GM04504 (cell line): Measurements from ENCODE around the gene PPP1R27.

ENCODE experiments used
- DNase-seq: peaks from one replicate; pipeline ENCODE4 v3.0.0-alpha.2; 2012; ENCODE audit warnings: low read depth

The PPP1R27 gene

DNA sequence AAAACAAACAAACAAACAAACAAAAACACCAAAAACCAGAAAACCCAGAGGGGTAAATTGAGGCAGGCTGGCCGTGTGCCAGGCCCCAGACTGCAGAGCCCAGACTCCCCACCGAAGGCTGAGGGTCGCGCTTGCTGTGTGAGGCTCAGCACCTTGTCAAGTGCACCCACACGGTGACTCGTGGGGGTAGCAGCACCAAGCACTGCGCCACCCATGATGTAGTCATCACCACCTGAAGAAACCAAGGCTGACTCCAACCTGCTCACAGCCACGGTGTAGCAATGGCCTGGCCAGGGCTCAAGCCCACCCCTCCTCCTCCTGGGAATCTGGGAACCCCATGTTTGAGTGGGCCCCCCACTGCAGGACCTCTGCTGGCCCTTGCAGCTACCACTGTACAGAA, 13.7 kb downstream of the PPP1R27 start:
- DNase-seq: no peak

DNA sequence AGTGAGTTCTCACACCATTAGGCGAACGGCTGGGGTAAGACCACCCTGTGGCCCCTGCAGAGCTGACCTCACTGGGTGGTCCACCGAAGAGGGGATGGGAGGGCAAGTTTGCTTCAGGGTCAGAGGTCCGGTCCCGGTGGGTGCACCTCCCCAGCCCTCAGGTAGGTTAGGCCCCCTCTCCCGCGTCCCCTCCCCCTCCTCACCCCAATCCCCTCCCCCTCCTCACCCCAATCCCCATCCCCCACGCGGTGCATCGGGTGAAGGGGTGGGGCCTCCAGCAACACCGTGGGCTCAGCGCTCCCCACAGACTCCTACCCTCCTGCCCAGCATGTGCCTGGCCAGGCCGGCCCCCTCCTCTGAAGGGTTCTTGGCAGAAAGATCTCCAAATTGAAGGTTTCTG, 15.1 kb downstream of the PPP1R27 start:
- DNase-seq: no peak

DNA sequence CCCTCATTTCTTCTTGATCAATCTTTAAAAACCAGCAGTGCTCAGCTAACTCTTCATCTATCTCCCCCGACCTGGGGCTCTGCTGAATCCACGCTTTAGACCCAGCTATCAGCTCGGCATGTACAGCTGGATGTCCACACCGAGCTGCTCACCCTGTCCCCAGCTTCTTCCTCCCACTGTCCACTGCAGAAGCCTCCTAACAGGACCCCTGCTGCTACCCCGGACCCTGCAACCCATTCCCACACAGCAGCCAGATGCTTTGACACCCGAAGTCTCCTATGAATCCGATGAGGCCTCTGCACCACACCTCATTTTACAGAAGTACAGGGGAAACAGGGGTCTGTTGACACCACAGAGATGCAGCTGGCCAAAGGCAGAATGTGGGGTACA, 17.1 kb downstream of the PPP1R27 start:
- DNase-seq: no peak

DNA sequence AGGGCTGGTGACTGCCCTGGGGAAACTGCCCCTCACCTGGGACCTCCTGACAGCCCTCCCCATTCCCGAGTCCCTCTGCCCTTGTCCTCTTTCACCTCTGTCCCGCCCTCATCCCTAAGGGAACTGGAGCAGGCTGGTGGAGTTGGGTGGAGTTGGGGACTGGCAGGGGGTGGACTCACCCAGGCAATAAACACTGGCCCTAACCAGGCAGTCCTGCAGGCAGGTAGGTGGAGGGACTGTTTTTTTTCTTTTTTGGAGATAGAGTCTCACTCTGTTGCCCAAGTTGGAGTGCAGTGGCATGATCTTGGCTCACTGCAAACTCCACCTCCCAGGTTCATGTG, 19.2 kb downstream of the PPP1R27 start:
- no peak for DNase-seq

DNA sequence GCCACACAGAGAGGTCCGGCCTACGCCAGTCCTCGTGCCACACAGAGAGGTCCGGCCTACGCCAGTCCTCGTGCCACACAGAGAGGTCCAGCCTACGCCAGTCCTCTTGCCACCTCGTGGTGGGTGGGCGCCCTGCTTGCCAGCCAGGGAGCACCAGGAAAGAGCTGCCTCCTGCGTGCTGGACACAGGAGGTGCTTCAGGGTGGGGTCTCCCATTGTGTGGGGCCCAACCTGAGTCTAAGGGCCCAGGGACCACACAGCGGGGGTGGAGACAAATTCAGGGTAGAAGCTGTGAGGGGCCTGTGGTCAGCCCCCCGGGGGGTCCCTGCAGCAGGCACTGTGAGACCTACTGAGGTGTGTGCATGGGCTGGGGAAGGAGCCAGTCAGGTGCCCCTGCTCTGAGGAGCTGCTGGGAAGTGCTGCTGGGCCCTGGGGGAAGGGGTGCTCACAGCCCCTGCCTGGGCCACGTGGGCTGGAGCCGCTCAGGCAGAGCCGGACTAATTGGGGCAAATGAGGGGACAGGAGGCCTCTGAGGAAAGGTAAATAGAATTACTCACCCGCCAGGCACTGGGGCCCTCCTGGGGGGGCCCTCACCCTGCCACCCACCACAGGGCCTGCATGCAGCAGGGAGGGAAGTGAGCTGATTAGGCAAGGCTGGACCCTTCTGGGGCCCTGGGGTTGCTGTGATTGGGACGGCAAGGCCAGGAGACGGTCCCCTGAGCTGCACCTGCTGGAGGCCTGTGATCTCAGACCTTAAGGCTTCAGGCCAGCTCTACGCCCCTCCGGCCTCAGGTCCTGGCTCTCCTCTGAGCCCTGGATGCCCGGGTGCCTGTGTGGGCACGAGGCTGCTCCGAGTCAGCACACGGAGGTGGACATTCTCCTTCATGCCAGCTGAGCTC, 19.9 kb downstream of the PPP1R27 start:
- DNase-seq: no peak

DNA sequence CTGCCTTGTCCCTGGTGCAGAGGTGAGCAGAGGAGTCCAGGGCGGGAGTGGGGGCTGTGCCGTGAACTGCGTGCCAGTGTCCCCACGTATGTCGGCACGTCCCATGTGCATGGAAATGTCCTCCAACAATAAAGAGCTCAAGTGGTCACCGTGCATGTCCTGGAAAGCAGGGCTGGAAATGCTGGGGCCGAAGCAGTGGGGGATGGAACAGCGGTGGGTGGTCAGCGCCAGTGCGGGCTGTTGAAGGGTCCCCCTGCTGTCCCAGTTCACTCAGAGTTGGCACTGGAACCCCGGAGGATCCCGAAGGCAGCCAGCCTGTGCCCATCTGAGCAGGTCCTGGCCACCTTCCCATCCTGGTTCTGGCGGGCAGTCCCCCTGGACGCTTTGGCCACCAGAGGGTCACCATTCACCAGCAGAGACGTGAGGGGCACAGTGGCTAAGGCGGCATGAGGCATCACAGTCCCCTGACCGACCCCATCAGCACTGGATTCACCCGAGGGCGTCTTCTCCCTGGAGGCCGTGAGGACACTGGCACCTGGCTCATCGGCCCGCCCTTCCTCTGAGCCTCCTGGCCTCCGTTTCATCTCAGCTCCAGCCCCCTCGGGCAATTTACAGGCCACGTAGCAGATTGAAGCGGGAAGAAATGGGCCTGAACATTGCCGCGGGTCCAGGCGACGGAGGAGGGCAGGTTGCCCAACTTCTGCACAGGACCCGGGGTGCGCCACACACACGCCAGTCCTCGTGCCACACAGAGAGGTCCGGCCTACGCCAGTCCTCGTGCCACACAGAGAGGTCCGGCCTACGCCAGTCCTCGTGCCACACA, 20.8 kb downstream of the PPP1R27 start:
- DNase-seq: no peak

DNA sequence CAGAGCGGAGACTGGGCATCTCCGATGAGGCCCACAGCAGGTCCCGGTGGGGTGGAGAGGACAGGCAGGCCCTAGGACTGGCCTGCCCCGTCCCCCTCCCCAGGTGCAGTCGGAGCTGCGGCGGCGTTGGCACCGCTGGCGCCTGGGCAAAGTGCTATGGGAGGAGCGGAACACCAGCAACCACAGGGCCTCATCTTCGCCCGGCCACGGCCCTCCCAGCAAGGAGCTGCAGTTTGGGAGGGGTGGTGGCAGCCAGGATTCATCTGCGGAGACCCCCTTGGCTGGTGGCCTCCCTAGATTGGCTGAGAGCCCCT, 21.5 kb downstream of the PPP1R27 start:
- DNase-seq: no peak

DNA sequence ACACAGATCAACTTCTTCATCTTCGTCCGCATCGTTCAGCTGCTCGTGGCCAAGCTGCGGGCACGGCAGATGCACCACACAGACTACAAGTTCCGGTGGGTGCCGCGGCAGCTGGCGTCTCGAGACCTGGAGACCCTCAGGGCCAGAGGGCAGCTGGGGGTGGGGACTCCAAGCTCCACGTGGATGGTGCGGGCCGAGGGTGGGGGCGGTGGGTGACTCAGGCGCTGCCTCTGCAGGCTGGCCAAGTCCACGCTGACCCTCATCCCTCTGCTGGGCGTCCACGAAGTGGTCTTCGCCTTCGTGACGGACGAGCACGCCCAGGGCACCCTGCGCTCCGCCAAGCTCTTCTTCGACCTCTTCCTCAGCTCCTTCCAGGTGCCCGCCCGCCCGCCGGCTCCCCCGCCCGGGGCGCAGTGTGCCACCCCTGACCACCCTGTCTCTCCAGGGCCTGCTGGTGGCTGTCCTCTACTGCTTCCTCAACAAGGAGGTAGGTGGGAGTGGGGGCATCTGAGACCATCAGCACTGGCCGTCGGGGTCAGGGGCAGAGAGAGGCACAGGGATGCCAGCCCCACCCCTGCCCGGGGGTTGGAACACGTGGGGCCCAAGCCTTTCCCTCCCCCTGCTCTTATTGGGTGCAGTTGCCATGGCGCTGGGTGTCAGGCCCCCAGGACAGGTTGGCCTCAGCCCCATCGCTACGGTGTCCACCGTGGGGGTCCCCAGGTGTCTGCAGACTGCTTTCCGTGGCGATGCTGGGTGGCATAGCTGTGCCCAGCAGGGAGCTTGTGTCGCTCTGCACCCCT, 22.1 kb downstream of the PPP1R27 start:
- no peak for DNase-seq

DNA sequence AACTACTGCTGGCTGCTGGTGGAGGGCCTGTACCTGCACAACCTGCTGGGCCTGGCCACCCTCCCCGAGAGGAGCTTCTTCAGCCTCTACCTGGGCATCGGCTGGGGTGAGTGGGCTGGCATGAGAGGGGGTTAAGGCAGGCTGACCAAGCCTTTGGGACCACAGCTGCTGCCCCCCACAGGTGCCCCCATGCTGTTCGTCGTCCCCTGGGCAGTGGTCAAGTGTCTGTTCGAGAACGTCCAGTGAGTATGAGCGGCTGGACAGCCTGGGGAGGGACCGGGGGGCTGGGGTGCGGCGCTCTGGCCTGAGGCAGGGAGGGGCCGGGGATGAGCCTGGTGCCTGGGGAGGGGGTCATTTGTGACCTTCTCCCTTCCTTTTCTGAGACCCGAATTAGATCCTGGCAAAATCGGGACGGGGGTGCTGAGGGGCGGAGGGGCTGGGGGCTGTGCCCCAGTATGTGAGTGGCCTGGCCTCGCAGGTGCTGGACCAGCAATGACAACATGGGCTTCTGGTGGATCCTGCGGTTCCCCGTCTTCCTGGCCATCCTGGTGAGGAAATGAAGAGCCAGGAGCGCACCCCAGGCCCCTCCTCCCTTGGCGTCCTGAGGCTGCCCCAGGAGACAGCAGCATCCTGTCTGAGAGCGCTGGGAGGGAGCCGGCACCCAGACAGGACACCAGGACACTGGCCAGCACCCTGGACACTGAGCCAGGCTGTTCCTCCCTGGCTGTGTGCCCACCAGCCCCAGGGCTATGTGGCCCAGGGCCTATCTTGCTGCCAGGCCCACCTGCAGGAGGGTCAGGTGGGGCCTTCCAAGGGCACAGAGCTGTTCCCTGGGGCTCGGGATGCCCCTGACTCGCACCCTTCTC, 22.9 kb downstream of the PPP1R27 start:
- DNase-seq: no peak

DNA sequence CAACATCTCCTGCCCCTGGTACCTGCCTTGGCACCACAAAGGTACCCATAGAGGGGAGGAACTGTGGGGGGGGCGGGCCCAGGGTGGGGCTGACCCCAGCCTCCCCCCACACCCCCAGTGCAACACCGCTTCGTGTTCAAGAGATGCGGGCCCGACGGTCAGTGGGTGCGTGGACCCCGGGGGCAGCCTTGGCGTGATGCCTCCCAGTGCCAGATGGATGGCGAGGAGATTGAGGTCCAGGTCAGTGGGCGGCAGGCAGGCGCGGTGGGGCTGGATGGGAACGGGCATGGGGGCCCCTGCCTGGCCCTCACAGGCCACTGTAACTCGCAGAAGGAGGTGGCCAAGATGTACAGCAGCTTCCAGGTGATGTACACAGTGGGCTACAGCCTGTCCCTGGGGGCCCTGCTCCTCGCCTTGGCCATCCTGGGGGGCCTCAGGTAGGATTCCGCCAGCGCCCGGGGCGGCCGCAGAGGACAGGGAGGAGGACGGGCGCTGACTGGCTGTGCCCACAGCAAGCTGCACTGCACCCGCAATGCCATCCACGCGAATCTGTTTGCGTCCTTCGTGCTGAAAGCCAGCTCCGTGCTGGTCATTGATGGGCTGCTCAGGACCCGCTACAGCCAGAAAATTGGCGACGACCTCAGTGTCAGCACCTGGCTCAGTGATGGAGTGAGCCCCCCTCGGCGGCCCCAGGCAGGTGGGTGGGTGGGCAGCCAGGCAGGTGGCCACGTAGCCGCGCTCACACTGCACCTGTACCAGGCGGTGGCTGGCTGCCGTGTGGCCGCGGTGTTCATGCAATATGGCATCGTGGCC, 23.8 kb downstream of the PPP1R27 start:
- no peak for DNase-seq

DNA sequence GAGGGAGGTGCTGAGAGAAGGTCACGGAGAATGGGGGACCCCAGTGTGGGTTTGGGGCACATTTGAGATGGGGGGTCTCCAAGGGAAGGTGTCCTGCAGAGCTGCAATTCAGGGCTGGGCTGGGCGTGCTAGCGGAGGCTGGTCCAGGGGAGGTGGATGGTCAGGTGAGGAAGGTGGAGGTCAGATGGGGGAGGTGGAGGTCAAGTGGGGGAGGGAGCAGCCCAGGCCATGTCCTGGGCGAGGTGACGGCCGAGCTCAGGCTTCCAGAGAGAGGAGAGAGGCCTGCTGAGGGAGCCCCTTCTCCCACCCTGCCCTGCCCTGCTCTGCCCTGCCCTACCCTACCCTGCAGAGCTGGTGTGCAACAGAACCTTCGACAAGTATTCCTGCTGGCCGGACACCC, 24.4 kb downstream of the PPP1R27 start:
- DNase-seq: no peak

DNA sequence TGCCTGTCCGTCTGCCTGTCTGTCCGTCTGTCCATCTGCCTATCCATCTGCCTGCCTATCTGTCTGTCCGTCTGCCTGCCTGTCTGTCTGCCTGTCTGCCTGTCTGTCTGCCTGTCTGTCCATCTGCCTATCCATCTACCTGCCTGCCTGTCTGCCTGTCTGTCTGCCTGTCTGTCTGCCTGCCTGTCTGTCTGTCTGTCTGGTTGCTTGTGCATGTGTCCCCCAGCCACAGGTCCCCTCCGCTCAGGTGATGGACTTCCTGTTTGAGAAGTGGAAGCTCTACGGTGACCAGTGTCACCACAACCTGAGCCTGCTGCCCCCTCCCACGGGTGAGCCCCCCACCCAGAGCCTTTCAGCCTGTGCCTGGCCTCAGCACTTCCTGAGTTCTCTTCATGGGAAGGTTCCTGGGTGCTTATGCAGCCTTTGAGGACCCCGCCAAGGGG, 25.3 kb downstream of the PPP1R27 start:
- DNase-seq: no peak

DNA sequence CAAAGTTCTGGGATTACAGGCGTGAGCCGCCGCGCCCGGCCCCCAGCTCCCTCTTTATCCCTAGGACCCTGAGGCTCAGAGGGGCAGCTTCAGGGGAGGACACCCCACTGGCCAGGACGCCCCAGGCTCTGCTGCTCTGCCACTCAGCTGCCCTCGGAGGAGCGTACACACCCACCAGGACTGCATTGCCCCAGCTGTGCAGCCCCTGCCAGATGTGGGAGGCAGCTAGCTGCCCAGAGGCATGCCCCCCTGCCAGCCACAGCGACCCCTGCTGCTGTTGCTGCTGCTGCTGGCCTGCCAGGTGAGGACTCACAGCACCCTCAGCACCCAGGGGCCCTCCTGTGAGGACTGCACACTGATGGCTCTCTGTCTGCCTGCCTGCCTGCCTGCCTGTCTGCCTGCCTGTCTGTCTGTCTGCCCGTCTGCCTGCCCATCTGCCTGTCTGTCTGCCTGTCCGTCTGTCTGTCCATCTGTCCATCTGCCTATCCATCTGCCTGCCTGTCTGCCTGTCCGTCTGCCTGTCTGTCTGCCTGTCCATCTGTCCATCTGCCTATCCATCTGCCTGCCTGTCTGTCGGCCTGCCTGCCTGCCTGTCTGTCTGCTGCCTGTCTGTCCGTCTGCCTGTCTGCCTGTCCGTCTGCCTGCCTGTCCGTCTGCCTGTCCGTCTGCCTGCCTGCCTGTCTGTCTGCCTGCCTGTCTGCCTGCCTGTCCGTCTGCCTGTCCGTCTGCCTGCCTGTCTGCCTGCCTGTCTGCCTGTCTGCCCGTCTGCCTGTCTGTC, 25.9 kb downstream of the PPP1R27 start:
- no peak for DNase-seq

DNA sequence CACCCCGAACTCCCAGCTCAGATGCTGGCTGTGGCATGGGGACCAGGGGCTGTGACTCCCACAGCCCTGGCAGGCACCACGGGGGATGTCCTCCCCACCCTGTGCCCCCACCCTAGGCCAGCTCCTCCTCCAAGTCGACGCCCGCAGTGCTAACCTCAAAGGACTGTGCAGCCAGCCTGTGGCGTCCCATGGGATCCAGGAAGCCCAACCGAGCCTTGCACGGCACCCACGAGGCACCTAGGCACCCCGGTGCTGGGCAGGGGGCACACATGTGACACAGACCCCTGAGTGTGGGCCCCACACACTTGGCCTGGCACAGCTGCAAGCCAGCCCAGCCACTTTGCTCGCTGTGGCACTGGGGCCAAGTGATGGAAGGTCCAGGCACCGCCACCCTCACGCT, 27.0 kb downstream of the PPP1R27 start:
- DNase-seq: no peak

DNA sequence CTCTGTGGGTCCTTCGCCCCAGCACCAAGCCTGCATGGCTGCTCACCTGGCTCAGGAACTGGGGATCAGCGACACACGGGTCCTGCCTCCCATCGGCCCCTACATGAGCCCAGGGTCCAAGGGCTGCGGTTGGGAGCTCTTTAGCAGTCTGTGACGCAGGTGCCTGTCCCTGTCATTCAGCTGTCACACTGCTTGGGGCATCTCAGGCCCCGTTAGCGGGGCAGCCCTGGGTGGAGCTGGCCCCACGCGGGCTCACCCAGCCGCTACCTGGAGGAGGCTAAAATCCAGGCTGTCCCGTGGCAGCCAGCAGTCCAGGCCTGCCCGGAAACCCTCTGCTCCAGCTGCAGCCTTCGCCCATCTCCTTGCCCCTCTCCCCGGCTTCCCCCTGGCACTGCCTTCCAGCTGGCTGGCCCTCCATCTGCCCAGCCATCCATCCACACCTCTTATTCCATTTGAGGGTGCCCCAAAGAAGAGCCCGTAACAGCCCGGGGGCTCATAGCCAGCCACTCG, 27.6 kb downstream of the PPP1R27 start:
- DNase-seq: no peak

DNA sequence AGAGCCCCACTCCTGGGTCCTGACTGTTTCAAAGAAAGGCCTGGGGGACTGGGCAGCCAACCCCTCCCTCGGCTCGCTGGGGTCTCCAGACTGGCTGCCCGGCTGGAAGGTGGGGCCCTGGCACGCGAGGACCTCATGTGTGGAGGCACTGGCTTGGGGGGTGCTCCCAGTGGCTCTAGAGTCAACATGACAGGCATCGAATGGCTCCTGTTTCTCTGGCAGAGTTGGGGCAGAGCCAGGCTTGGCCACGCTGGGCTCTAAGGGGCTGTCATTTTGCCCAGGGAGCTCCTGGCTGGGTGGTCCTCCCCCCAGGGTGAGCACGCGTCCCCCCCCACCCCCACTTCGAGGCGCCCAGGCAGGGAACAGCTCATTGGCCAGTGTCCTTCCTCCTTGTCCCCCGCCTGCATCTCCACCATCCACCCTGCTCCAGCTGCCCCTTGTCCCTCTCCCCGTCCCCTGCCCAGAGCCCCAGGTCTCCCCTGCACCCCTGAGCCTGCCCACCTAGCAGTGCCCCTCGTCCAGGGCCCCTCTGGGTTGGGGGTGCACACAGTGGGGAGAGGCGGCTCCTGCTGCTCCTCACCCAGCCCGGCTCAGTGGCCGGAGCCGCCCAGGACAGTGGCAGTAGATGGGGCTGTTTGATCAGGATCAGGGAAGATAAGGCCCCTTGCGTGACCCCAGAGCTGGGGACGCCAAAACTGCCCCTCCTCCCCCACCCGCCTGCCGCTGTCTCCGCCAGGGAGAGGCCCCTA, 28.2 kb downstream of the PPP1R27 start:
- DNase-seq: no peak

DNA sequence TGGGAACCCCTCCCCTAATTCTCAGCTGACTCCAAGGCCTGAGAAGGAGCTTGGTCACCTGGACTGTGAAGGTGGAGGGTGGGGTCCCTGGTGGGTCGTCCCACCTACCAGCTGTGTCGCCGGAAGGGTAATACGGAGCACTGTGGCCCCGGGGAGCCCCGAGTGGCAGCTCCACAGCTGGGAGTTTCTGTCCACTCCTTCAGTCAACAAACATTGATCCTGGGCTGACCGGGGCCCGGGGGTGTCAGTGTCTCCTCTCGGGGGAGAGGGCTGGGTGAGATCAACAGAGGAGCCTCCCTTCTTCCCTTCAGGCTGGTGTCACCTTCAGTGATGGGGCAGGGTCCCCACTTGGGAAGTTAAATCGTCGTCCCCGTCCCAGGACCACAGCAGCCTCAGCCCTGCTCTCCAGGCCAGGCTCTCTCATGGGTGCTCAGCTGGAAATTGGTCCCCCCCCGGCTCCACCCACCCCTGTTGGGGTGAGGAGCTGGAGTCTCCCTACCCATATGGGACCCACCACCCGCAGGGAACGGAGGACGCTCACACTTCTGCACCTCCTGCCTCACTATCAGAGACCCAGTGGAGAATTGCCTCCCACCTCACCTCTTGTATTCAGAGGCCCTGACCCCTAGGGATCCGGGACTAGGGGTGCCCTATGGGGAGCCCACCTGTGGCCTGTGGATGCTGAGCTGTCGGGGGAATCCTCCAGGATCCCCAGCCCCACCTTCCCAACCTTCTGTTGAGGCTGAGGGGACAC, 29.0 kb downstream of the PPP1R27 start:
- DNase-seq: no peak
